ENCODE measurements around the gene TMED10.

TMED10 gene

GRCh38 chr14:75176142-75176820 lies at the start of gene TMED10:
TMED10 (minus strand) TSS chr14:75176612; CDS start chr14:75176579, 33 bp downstream.
- Histone ChIP-seq H3K4me2 (peak within 1 kb of the TSS; percentile 70 to 96 (median 82)), H3K27me3 (no peaks in the 10 kb centered on the region), H3K9ac (peak within 1 kb of the TSS; percentile 92 to 100 (median 97)), H4K20me1 (peaks cover 14 to 39% (median 37%) of the 10 kb centered on the region in 11 experiments; a peak in 20 of 22 replicates), H3K36me3 (peaks cover 0 to 31% (median 21%) of the 10 kb centered on the region in 11 experiments; a peak in 11 of 22 replicates), H3K9me3 (replicated peaks in 1 of 11) (peaks cover 0 to 4% (median 0%) of the 10 kb centered on the region in 11 experiments; a peak in 1 of 22 replicates), H3K4me1 (peaks cover 37 to 75% (median 49%) of the 10 kb centered on the region in 10 experiments), H3K4me3 (peak within 1 kb of the TSS; percentile 70 to 90 (median 83)), H3K27ac (peak within 1 kb of the TSS; percentile 89 to 100 (median 97))
- no peak for TF ChIP-seq Cebpa-rat (IDR thresholded peaks at IDR 0.05)

DNA sequence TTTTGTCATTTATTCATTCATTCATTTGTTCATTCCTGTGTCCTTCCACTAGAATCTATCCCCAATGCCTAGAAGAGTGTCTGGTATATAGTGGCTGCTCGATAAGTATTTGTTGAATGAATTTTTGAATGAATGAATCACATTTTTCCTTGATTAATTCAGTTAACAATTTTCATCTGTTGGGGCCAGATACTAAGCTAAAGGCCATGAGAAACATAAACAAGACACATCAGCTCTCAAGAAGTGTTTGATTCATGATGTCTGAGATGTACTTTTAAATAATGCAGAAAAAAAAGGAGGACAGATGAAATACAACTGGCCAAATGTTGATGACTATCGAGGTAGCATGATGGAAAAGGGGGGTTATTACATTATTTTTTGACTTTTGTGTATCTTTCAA lies 48.1 kb upstream of the TMED10 start:
- Histone ChIP-seq H3K4me3 (no peak overlapping the region), H3K4me1 (peaks cover 60 to 80% (median 74%) of the 10 kb centered on the region in 10 experiments), H3K27ac (peak overlapping the region in 3 of 11 experiments; percentile 36 to 62 (median 58); a peak in 4 of 22 replicates), H3K9me3 (replicated peaks in 1 of 11) (no peaks in the 10 kb centered on the region), H3K27me3 (no peaks in the 10 kb centered on the region), H3K4me2 (peak overlapping the region; percentile 46 to 92 (median 82); a peak in 19 of 22 replicates), H3K36me3 (no peaks in the 10 kb centered on the region), H3K9ac (no peak overlapping the region; a peak in 1 of 22 replicates), H4K20me1 (no peaks in the 10 kb centered on the region)
- no peak for TF ChIP-seq Cebpa-rat (IDR thresholded peaks at IDR 0.05)

GRCh38 chr14:75223664-75224154 lies 47.3 kb upstream of the TMED10 start:
- Histone ChIP-seq H3K27ac (peak overlapping the region in 7 of 11 experiments; percentile 34 to 62 (median 51); a peak in 12 of 22 replicates), H3K4me2 (peak overlapping the region; percentile 46 to 92 (median 82))

GRCh38 chr14:75222208-75222701 lies 45.8 kb upstream of the TMED10 start:
- Histone ChIP-seq H3K27me3 (no peaks in the 10 kb centered on the region), H3K4me1 (peaks cover 41 to 61% (median 52%) of the 10 kb centered on the region in 10 experiments), H3K27ac (peak overlapping the region in 10 of 11 experiments; percentile 40 to 77 (median 65); a peak in 18 of 22 replicates), H3K9me3 (replicated peaks in 1 of 11) (no peaks in the 10 kb centered on the region), H3K4me3 (peak overlapping the region in 2 of 10 experiments; percentile 7 to 18; a peak in 1 of 20 replicates), H3K4me2 (peak overlapping the region; percentile 63 to 92 (median 82)), H4K20me1 (no peaks in the 10 kb centered on the region), H3K9ac (peak overlapping the region in 8 of 11 experiments; percentile 24 to 59 (median 49); a peak in 12 of 22 replicates), H3K36me3 (no peaks in the 10 kb centered on the region)
- 0 out of 22 replicates have a peak, but pooled peaks of 1 of the 11 experiments have one; percentile 19 for TF ChIP-seq Cebpa-rat (IDR thresholded peaks at IDR 0.05)

More at GRCh38 chr14:75223664-75224154, 47.3 kb upstream of the TMED10 start:
- Histone ChIP-seq H3K4me3 (0 out of 20 replicates have a peak overlapping the region, but pooled peaks of 1 of the 10 experiments have one; percentile 10), H3K9me3 (replicated peaks in 1 of 11) (no peaks in the 10 kb centered on the region), H4K20me1 (no peaks in the 10 kb centered on the region), H3K9ac (peak overlapping the region in 8 of 11 experiments; percentile 0 to 47 (median 25); a peak in 7 of 22 replicates), H3K36me3 (no peaks in the 10 kb centered on the region), H3K4me1 (peaks cover 51 to 73% (median 65%) of the 10 kb centered on the region in 10 experiments), H3K27me3 (no peaks in the 10 kb centered on the region)
- no peak for TF ChIP-seq Cebpa-rat (IDR thresholded peaks at IDR 0.05)

DNA sequence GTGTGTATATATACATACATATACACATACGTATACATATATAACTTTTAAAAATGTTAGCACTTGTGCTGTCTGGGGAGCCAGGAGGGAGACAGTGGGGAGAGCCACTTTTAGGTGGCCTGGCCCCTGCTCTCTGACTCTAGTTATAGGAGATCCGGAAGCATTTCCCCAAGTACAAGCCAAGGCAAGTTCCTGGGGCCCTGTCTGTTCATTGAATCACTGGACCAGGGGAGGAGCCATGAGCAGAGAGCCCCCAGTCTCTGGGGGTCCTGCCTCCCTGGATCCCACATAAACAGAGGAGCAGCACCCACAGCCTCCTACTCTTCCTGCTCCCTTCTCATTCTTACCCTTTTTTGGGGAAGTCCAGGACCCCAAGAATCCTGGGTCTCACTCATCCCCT lies 45.4 kb upstream of the TMED10 start:
- H3K9me3 ChIP-seq (replicated peaks in 1 of 11) = no peaks in the 10 kb centered on the region
- peak overlapping the region; percentile 63 to 92 (median 82) for H3K4me2 ChIP-seq
- no peaks in the 10 kb centered on the region for H4K20me1 ChIP-seq
- H3K27me3 ChIP-seq = no peaks in the 10 kb centered on the region
- H3K36me3 ChIP-seq = no peaks in the 10 kb centered on the region
- peak overlapping the region in 2 of 10 experiments; percentile 7 to 18; a peak in 1 of 20 replicates for H3K4me3 ChIP-seq
- peaks cover 41 to 61% (median 52%) of the 10 kb centered on the region in 10 experiments for H3K4me1 ChIP-seq
- H3K27ac ChIP-seq = peak overlapping the region in 10 of 11 experiments; percentile 40 to 77 (median 65); a peak in 19 of 22 replicates
- TF ChIP-seq Cebpa-rat (IDR thresholded peaks at IDR 0.05) = no peak
- peak overlapping the region in 8 of 11 experiments; percentile 24 to 59 (median 49); a peak in 12 of 22 replicates for H3K9ac ChIP-seq

DNA sequence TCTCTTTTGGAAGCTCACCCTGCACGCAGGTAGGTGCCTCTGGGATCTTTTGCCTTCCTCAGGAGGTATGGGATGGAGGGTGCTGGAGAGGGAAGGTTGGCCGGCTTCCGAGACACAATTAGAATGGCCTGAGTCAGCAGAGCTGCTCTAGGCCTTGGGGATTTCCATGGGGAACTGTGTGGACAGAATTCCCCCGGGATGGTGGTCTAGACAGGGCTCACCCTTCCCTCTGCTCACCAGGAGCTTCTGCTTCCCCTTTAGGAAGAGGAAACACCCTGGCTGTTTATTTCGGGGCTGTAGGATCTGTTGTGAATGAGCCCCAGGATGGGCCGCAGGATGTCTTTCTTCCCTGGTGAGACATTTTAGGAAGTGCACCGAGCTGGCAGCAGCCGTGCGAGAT lies 43.7 kb upstream of the TMED10 start:
- peak overlapping the region; percentile 58 to 91 (median 73) for H3K4me2 ChIP-seq
- H3K4me3 ChIP-seq = no peak overlapping the region
- H3K27ac ChIP-seq = peak overlapping the region in 3 of 11 experiments; percentile 15 to 25 (median 17); a peak in 1 of 22 replicates
- peaks cover 42 to 68% (median 55%) of the 10 kb centered on the region in 10 experiments for H3K4me1 ChIP-seq
- no peak overlapping the region for H3K9ac ChIP-seq
- TF ChIP-seq Cebpa-rat (IDR thresholded peaks at IDR 0.05) = no peak
- no peaks in the 10 kb centered on the region for H3K27me3 ChIP-seq
- H3K9me3 ChIP-seq (replicated peaks in 1 of 11) = no peaks in the 10 kb centered on the region
- no peaks in the 10 kb centered on the region for H4K20me1 ChIP-seq
- H3K36me3 ChIP-seq = no peaks in the 10 kb centered on the region

- Histone ChIP-seq H3K27ac (no peak overlapping the region), H3K4me3 (no peak overlapping the region), H3K27me3 (no peaks in the 10 kb centered on the region), H4K20me1 (no peaks in the 10 kb centered on the region), H3K9ac (no peak overlapping the region), H3K9me3 (replicated peaks in 1 of 11) (no peaks in the 10 kb centered on the region), H3K4me1 (peaks cover 29 to 60% (median 44%) of the 10 kb centered on the region in 10 experiments), H3K4me2 (no peak overlapping the region), H3K36me3 (no peaks in the 10 kb centered on the region)
- TF ChIP-seq Cebpa-rat (IDR thresholded peaks at IDR 0.05) = no peak
Observed at GRCh38 chr14:75217508-75218206, 41.2 kb upstream of the TMED10 start.

- no peak overlapping the region for H3K4me3 ChIP-seq
- no peak overlapping the region for H3K9ac ChIP-seq
- no peaks in the 10 kb centered on the region for H3K27me3 ChIP-seq
- no peaks in the 10 kb centered on the region for H3K9me3 ChIP-seq (replicated peaks in 1 of 11)
- no peaks in the 10 kb centered on the region for H3K36me3 ChIP-seq
- peaks cover 17 to 54% (median 33%) of the 10 kb centered on the region in 10 experiments for H3K4me1 ChIP-seq
- peak overlapping the region in 2 of 11 experiments; percentile 34 to 49; a peak in 1 of 22 replicates for H3K4me2 ChIP-seq
- TF ChIP-seq Cebpa-rat (IDR thresholded peaks at IDR 0.05) = no peak
- no peaks in the 10 kb centered on the region for H4K20me1 ChIP-seq
- no peak overlapping the region for H3K27ac ChIP-seq
Observed at GRCh38 chr14:75216427-75217006, 40.1 kb upstream of the TMED10 start.
